Ovary (tissue), 9 donors: ENCODE results near the gene ACVR1B. TPM values are rescaled to one million over a fixed set of nuclear protein-coding genes. Genes with fewer than 3 reads are reported as not detected.

ENCODE experiments used
- DNase-seq, 5 donors: peaks; one replicate each; pipeline ENCODE4 v3.0.0-alpha.2; 2019 to 2020
- H3K27ac ChIP-seq, 2 donors: fragments of 200-600 bp; one replicate each; pipeline versions ENCODE4 v1.5.1 to v1.8.0; 2019 to 2022
- H3K27me3 ChIP-seq: fragments of 200-600 bp; one replicate; pipeline ENCODE4 v1.8.0; 2022
- H3K36me3 ChIP-seq: fragments of 200-600 bp; sonication (generic); one replicate; pipeline ENCODE4 v1.5.1; 2019
- H3K4me1 ChIP-seq: one replicate; pipeline ENCODE4 v1.8.1; 2013; ENCODE audit warnings: mild to moderate bottlenecking, moderate library complexity; ENCODE audit not compliant: insufficient read depth
- H3K4me3 ChIP-seq: fragments of 200-600 bp; sonication (generic); one replicate; pipeline ENCODE4 v1.5.1; 2017
- H3K9me3 ChIP-seq, 2 donors: fragments of 200-600 bp in 1 of 2; sonication (generic) in 1 of 2; one replicate each; pipeline versions ENCODE4 v1.5.1 to v1.8.1; 2013 to 2019; ENCODE audit warnings: mild to moderate bottlenecking in 1 of 2, moderate library complexity in 1 of 2
- EP300 ChIP-seq: sonication (generic); formaldehyde crosslinking; IDR thresholded peaks from one replicate; pipeline ENCODE4 v1.6.1; 2017; ENCODE audit warnings: antibody characterized with exemption
- POLR2A ChIP-seq: fragments of 450-650 bp; IDR thresholded peaks from one replicate; pipeline ENCODE4 v1.6.1; 2017; ENCODE audit warnings: antibody characterized with exemption, mild to moderate bottlenecking, moderate library complexity
- WGBS, 3 donors: extraction: QIAGEN DNeasy Blood & Tissue Kit in 1 of 3; methylation state at CpG; one replicate each; pipeline versions ENCODE4 v1.1.5 to v1.1.7; 2013 to 2017; 5-methylcytosine and 5-hydroxymethylcytosine counted together
- intact Hi-C, 4 donors: fragments of 100-400 bp; cut with DNase I; formaldehyde crosslinking; loops; one replicate each; pipeline versions ENCODE4 v1.11.0 to v1.15.1; 2022 to 2023
- polyA plus RNA-seq, 2 donors: library from polyadenylated mRNA; stranded (reverse); fragments of 200-250 nt in 1 of 2; fragments of 350-450 nt in 1 of 2; fragmentation: Illumina TruSeq in 1 of 2; extraction: RNeasy Lipid Tissue Mini Kit (QIAGEN cat#74804) in 1 of 2; gene quantifications; one replicate each; pipeline ENCODE4 v1.2.3, GENCODE V29; 2013 to 2014
- total RNA-seq, 7 donors: library from RNA; depleted of rRNA in 2 of 7; stranded (reverse); fragments of >200 nt in 2 of 7; fragmentation: NEBNext Ultra II Directional in 3 of 7; extraction: Animal tissue kit (Norgen Biotek cat#: 25700) in 3 of 7; gene quantifications; one replicate each; pipeline versions ENCODE4 v1.1.0 to v1.2.4, GENCODE V29; 2016 to 2023
- TF ChIP-seq, protein P1 (sequence below), 3 donors: fragments of 450-650 bp in 2 of 3; fragments of 200-600 bp in 1 of 3; IDR thresholded peaks; one replicate each; pipeline versions ENCODE4 v1.5.1 to v1.8.0; 2016 to 2022; ENCODE audit warnings: antibody characterized with exemption in 3 of 3, mild to moderate bottlenecking in 1 of 3
- donor health status: DM: no; HTN: no; CAD: no; lungs with moderate emphysema.
- donor health status: DM: no; HTN: no; CAD: no.
- donor health status: Bipolar disorder and iron deficiency.
- donor health status: DM: yes; HTN: yes; CAD: no.
- donor health status: DM: no; HTN: no; CAD: no.
- donor health status: DM: yes; HTN: yes; CAD: no.

ACVR1B gene
- total and polyA plus RNA-seq, 9 donors, result 6.9 to 27.3 (median 19.1) TPM

DNA sequence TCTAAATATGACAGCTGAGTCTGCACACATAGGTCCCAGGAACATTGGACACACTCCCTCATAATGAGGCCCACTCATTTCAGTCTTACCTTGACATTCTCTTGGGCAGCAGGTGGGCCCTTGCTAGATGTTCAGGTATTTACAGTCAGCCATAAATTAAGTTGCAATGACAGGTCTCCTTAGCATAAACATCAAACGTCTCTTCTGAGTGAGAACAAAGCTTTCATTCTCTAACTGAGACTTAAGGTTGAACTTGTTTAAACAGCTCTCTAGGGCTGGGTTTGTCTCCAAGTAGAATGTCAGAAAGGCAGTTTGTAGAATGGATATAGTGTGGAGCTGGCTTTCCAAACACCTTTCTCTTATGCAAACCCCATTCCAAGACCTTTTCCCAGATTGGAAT is 10.3 kb downstream of the ACVR1B start:
- intact Hi-C loops, result no loop called here
- H3K9me3 ChIP-seq, result no peaks in the 10 kb centered on the region
- H3K4me1 ChIP-seq, result no peaks in the 10 kb centered on the region
- H3K27ac ChIP-seq, result no peak overlapping the region
- no peaks in the 10 kb centered on the region for H3K36me3 ChIP-seq
- H3K27me3 ChIP-seq, result no peaks in the 10 kb centered on the region
- no peak for TF ChIP-seq POLR2A
- no peak for TF ChIP-seq EP300
- TF ChIP-seq, protein P1, sequence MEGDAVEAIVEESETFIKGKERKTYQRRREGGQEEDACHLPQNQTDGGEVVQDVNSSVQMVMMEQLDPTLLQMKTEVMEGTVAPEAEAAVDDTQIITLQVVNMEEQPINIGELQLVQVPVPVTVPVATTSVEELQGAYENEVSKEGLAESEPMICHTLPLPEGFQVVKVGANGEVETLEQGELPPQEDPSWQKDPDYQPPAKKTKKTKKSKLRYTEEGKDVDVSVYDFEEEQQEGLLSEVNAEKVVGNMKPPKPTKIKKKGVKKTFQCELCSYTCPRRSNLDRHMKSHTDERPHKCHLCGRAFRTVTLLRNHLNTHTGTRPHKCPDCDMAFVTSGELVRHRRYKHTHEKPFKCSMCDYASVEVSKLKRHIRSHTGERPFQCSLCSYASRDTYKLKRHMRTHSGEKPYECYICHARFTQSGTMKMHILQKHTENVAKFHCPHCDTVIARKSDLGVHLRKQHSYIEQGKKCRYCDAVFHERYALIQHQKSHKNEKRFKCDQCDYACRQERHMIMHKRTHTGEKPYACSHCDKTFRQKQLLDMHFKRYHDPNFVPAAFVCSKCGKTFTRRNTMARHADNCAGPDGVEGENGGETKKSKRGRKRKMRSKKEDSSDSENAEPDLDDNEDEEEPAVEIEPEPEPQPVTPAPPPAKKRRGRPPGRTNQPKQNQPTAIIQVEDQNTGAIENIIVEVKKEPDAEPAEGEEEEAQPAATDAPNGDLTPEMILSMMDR (IDR thresholded peaks at IDR 0.05), result no peak
- DNase-seq, result no peak
- WGBS, 3 donors, result 33 to 66% (median 48%) methylated on average over 1 of the region's 1 CpG
- H3K4me3 ChIP-seq, result no peak overlapping the region

DNA sequence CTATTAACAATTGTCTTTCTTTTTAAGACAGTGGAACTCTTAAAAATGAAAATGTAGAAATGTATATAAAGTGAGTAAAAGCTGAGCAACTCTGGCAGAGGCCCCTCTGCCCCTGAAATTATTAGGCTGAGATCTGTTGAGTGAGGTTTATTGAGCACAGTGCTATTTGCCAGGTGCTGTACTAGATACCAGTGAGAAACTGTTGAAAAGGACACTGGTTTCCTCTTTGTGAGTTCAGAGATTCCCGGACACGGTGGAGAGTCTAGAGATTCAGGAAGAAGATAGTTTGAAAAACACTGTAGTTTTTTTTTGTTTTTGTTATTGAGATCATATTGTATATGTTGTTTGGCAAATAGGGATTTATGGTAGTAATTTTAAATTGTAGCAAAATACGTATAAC is 11.2 kb downstream of the ACVR1B start:
- WGBS, 3 donors, result 87 to 92% (median 89%) methylated on average over 3 of the region's 3 CpGs
- no peaks in the 10 kb centered on the region for H3K36me3 ChIP-seq
- no peak for DNase-seq
- no peaks in the 10 kb centered on the region for H3K27me3 ChIP-seq
- H3K4me1 ChIP-seq, result no peaks in the 10 kb centered on the region
- no peak overlapping the region for H3K4me3 ChIP-seq
- intact Hi-C loops, result no loop called here
- no peaks in the 10 kb centered on the region for H3K9me3 ChIP-seq
- no peak overlapping the region for H3K27ac ChIP-seq
- TF ChIP-seq EP300, result no peak
- no peak for TF ChIP-seq POLR2A
- TF ChIP-seq, protein P1 (IDR thresholded peaks at IDR 0.05), result no peak

- H3K4me1 ChIP-seq, result no peaks in the 10 kb centered on the region
- no peak for DNase-seq
- no peak overlapping the region for H3K4me3 ChIP-seq
- no peaks in the 10 kb centered on the region for H3K27me3 ChIP-seq
- H3K9me3 ChIP-seq, result no peaks in the 10 kb centered on the region
- intact Hi-C loops, result no loop called here
- H3K27ac ChIP-seq, result no peak overlapping the region
- 99% methylated on average over 4 of the region's 4 CpGs for WGBS, 3 donors
- H3K36me3 ChIP-seq, result no peaks in the 10 kb centered on the region
- TF ChIP-seq, protein P1 (IDR thresholded peaks at IDR 0.05), result no peak
- TF ChIP-seq EP300 (no peak), POLR2A (no peak)
These were observed 12.0 kb downstream of the ACVR1B start for GRCh38 chr12:51963477-51963876.

DNA sequence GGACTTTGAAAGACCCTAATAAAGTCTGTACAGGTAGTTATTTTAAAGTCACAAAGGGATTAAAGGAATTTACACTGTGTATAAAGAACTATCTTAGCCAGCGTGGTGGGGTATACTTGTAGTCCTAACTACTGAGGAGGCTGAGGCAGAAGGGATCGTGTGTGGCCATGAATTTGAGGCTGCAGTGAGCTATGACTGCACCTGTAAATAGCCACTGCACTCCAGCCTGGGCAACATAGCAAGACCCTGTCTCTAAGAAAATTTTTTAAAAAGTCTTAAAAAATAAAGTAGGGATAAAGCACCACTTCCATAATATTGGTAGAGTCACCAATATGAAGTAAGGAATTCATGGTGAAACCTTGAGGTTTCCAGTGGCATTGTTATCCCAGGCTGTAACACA is 18.1 kb downstream of the ACVR1B start:
- Histone ChIP-seq H3K27ac (no peak overlapping the region), H3K27me3 (no peaks in the 10 kb centered on the region), H3K36me3 (no peaks in the 10 kb centered on the region), H3K9me3 (no peaks in the 10 kb centered on the region), H3K4me1 (peaks cover 5% of the 10 kb centered on the region), H3K4me3 (no peak overlapping the region)
- intact Hi-C loops, result no loop called here
- 87 to 96% (median 94%) methylated on average over 2 of the region's 2 CpGs for WGBS, 3 donors
- no peak for DNase-seq
- TF ChIP-seq POLR2A, result no peak
- TF ChIP-seq, protein P1 (IDR thresholded peaks at IDR 0.05), result no peak
- no peak for TF ChIP-seq EP300
